Measurements from ENCODE around the gene ADAMTS14.

DNA sequence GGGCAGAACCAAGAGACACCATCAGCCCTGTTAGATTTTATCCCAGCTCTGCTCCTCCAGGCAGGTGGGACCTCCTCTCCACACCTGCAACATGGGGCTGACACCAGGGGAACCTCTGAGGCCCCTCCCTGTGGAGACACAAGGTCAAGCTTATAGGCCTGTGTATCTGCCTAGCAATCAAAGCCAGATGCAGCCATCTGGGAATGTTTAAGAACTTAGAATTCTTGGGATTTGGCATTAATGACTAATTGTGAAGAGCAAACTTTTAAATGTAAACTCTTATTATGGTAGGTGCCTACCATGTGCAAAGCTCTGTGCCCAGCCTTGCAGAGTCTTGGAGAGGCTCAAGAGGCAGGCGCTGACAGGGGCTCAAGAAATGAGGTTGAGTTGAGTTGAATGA, 60.7 kb downstream of the ADAMTS14 start:
- no peak for TF ChIP-seq POLR2A (IDR thresholded peaks at IDR 0.05; ENCODE audit: low read depth, low read length)
- TF ChIP-seq TAF1 (IDR thresholded peaks at IDR 0.05; ENCODE audit: borderline replicate concordance, low read depth, low read length): no peak

All from GM12892 (cell line).